HG02981 (cell line): Measurements from ENCODE around the gene CLCN1.
"Not testable (repeated sequence)": the region's sequence is repeated elsewhere in the genome, so short reads cannot be mapped to it uniquely, and the experiment has no call there.

Source experiments
- ATAC-seq: cut with Tn5 transposase; IDR thresholded peaks from one replicate; pipeline ENCODE4 v1.9.1; 2021; ENCODE audit warnings: mild to moderate bottlenecking, moderate library complexity; ENCODE audit not compliant: unreplicated experiment

The CLCN1 gene

GRCh38 chr7:143383642-143383957 is 67.7 kb downstream of the CLCN1 start:
- no peak for ATAC-seq

GRCh38 chr7:143384148-143384547 is 68.2 kb downstream of the CLCN1 start:
- no peak for ATAC-seq

- no peak for ATAC-seq
Measured at GRCh38 chr7:143384661-143385631, 69.0 kb downstream of the CLCN1 start.

DNA sequence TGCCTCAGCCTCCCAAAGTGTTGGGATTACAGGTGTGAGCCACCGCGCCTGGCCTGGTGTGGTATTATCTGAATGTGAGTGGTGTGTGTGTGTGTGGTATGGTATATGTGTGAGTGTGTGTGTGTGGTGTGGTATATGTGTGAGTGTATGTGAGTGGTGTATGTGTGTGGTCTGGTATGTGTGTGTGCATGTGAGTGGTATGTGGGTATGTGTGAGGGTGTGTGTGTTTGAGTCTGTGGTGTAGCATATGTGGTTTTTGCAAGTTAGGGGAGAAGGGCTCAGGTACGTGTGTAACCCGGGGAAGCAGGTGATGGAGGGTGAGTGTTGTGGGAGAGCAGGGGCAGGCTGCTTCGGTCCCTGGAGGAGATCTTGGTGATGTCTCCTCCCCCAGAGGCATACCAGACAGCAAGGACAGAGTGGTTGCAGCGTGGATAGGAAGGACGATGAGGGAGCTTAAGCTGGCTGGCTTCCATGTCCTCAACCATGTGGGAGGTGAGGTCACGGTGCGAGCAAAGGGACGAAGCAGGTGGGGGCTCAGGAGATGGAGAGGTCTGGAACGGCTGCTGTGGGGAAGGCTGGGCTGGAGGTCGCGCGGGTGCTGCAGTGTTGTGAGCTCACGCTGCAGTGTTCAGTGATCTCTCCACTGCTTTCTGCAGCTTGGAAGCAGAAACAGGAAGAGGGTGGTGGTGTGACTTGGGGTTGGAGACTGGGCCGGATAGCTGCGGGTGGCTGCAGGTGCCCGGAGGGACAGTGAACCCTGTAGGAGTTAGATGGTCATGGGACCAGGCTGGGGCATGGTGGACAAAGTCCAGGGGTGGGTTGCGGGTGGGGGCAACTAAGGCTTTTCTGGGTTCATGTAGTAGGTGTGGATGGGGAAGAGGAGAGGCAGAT is 70.2 kb downstream of the CLCN1 start:
- peak; percentile 48 for ATAC-seq

DNA sequence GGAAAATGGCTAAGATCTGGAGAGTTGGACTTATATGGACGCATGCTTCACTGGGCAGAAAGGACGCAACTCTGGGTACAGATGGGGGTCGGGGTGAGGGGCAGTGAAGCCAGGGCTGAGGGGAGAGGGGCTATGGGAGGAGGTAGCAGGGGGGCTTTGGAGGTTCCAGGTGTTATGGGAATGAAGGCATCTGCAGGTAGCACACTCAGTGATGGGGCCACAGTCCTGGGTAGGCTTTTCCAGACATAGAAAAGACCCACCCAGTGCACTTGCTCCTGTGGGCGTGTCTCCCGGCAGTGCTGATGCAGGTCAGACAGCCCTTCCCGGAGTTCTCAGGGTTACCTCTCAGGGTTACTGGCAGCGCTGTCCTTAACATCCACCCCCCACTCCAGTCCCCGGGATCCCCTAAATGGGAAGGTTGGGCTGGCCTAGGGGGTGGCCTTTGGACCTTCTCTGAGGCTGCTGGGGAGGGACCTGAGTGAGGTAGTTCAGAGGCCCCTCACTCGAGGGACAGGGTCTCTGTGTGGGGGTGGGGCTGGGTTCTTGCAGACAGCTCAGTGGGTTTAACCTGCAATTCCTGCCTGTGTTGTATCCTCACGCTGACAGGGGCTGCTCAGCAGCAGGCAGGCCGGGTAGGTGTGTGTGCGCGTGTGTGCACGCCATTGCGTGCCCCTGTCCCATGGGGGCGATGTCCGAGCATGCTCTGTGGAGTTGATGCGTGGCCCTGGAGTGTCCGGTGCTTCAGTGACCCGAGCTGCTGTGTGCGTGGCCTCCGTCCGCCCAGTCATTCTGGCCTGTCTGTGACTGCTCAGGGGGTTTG is 71.5 kb downstream of the CLCN1 start:
- ATAC-seq, result no peak

DNA sequence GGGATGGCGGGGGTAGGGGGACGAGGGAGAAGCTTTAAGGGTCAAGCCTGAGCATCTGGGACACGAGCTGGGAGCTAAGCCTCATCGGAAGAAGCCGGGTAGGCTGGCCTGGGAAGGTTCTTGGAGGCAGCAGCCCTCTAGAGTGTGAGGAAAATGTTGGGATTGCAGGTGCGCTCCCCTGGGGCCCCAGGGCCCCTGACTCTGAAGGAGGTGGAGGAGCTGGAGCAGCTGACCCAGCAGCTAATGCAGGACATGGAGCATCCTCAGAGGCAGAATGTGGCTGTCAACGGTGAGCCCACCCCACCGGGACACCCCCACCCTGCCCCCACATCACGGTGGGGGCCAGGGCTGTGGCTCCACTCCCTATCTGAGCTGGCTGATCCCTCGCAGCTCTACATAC is 72.1 kb downstream of the CLCN1 start:
- ATAC-seq, result no peak

- ATAC-seq, result no peak
Measured at GRCh38 chr7:143388491-143389101, 72.7 kb downstream of the CLCN1 start.

- no peak for ATAC-seq
Measured at GRCh38 chr7:143389316-143390103, 73.6 kb downstream of the CLCN1 start.

DNA sequence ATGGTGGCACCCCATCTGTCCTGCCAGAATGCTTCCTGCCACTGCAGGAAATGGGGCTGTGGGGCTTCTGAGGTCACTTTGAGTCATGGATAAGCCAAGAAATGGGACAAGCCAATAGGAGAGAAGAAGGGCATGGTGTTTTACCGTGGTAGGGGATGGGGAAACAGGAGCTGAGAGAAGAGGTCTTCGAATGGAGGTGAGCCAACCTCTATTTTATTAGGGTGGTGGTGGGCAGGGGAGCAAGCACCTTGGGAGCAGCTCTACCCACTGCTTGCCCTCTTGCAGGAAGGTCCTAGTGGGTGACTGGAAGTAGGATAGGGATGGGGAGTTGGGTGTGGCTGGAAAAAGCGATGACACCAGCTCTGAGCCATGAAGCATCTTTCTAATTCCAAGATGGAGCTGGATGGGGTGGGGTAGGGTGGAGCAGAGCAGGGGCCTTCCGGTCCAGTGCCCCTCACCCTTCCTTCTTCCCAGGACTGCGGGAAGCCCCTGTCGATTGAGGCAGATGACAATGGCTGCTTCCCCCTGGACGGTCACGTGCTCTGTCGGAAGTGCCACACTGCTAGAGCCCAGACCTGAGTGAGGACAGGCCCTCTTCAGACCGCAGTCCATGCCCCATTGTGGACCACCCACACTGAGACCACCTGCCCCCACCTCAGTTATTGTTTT is 74.3 kb downstream of the CLCN1 start:
- ATAC-seq, result no peak

GRCh38 chr7:143390773-143391317 is 74.9 kb downstream of the CLCN1 start:
- ATAC-seq, result no peak

DNA sequence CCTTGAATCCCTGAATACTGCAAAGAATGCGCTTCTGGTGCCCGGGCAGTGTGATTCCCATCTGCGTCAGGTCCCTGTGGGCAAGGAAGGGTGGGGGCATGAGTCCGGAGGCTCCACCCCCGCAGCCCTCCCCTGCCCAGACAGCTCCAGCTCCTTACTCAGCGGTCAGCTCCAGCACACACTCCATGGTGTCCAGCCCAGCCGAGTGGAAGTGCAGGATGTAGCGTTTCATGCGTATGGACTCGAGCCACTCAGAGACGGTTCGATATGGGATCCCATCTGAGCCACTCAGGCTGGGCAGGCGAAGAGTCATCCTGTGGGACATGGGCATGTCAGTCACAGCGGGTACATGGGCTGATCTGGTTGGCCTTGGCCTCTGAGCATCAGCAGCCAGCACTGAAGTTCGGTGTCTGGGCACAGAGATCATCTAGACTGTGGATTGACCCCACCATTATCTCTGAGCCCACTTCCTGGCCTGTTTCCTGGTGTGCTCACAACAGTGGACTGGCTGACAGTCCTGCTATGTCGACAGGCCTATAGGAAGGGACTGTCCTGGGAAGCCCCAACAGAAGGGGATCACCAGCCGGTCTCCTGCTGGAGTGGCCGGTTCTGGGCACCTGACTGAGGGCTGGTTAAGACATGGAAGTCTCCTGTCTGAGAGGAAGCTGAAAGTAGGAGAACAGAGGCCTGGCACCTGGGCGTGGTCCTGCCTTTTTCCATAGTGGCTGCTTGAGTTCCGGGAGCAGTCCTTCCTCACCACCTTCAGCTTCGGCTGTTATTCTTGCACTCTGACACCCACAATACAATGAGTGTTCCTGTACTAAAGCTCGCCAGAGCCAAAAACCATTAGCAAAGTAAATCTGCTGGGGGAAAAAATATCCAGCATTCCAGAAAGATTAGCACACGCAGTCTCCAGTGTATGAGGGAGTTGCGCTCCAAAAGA is 75.8 kb downstream of the CLCN1 start:
- ATAC-seq, result no peak

- not testable (repeated sequence) for ATAC-seq
Measured at GRCh38 chr7:143392427-143392826, 76.5 kb downstream of the CLCN1 start.

- no peak for ATAC-seq
Measured at GRCh38 chr7:143392875-143393266, 77.0 kb downstream of the CLCN1 start.

DNA sequence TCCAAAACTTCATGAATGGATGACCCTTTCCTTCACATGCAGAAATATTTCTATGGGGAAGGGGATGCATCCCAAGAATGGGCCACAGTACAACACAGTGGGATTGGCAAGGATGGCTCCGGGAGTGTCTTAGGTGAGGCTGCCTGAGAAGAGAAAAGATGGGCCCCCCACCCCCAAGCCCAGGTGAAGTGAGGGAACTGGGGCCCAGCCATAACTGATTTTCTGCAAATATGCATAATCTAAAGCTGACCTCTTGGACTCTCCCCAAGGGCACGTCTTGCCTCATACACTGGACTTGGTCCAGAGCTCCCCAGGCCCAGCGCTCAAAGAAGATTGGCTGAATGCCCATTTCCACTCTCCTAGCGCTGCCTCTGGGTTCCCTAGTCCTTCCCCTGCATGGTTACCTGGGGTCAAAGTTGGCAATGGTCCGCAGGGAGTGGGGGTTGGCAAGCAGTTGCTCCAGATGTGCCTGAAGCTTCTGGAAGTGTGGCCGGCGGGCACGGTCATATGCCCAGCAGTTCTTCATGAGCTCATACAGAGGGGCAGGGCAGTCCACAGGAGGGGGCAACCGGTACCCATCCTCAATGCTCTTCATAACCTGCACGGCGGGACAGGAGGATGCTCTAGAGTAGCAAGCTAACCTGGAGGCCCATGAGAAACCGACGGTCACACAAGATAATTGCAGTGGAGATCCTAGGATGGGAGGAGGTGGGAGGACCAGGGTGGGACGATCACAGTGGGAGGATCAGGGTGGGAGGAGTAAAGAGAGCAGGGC is 77.5 kb downstream of the CLCN1 start:
- no peak for ATAC-seq

DNA sequence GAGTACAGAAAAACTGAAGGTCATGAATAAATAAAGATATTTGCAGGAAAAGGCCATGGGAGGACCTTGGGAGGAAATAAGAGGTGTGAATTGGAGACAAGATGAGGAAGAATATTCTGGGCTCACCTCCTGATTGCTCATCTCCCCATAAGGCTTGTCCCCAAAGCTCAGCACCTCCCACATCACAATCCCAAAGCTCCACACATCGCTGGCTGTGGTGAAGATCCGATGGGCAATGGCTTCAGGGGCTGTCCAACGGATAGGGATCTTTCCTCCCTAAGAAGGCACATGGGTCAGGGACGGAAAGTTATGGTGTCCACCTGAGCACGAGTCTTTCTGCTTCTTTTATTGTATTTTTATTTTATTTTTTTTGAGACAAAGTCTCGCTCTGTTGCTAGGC is 78.2 kb downstream of the CLCN1 start:
- no peak for ATAC-seq

GRCh38 chr7:143394777-143395176 is 78.9 kb downstream of the CLCN1 start:
- ATAC-seq, result no peak
